ENCODE measurements around the gene ELMO3.

ELMO3 gene

GRCh38 chr16:67199808-67200198 is 872 bp downstream of the ELMO3 start:
- no peak for DNase-seq

GRCh38 chr16:67200491-67200890 is 1.6 kb downstream of the ELMO3 start:
- DNase-seq: no peak

GRCh38 chr16:67201411-67202345 is 2.7 kb downstream of the ELMO3 start:
- no peak for DNase-seq

GRCh38 chr16:67202426-67202825 is 3.5 kb downstream of the ELMO3 start:
- no peak for DNase-seq

- DNase-seq: no peak
These were observed 4.1 kb downstream of the ELMO3 start for GRCh38 chr16:67202956-67203493.

- no peak for DNase-seq
These were observed 5.1 kb downstream of the ELMO3 start for GRCh38 chr16:67204076-67204475.

GRCh38 chr16:67206129-67206837 is 7.4 kb downstream of the ELMO3 start:
- DNase-seq: no peak

- no peak for DNase-seq
These were observed 7.9 kb downstream of the ELMO3 start for GRCh38 chr16:67206838-67207248.

GRCh38 chr16:67207249-67208091 is 8.5 kb downstream of the ELMO3 start:
- DNase-seq: no peak

- DNase-seq: no peak
These were observed 9.4 kb downstream of the ELMO3 start for GRCh38 chr16:67208154-67208896.

- DNase-seq: no peak
These were observed 10.6 kb downstream of the ELMO3 start for GRCh38 chr16:67209565-67209964.

GRCh38 chr16:67210069-67210937 is 11.4 kb downstream of the ELMO3 start:
- no peak for DNase-seq

- DNase-seq: no peak
These were observed 12.7 kb downstream of the ELMO3 start for GRCh38 chr16:67211674-67212073.

GRCh38 chr16:67212766-67213165 is 13.8 kb downstream of the ELMO3 start:
- no peak for DNase-seq

GRCh38 chr16:67213197-67214019 is 14.5 kb downstream of the ELMO3 start:
- DNase-seq: no peak

GRCh38 chr16:67215706-67216105 is 16.8 kb downstream of the ELMO3 start:
- no peak for DNase-seq

- DNase-seq: no peak
These were observed 17.9 kb downstream of the ELMO3 start for GRCh38 chr16:67216612-67217490.

GRCh38 chr16:67223992-67224391 is 25.1 kb downstream of the ELMO3 start:
- DNase-seq: no peak

GRCh38 chr16:67226295-67226803 is 27.4 kb downstream of the ELMO3 start:
- no peak for DNase-seq

All from NCI-H1436 treated with DMSO at 0.1 percent for 48 hours (cell line).